HEK293T (cell line): ENCODE data around the gene KLK1.

ENCODE experiments used
- CTCF ChIA-PET: fragments of 350-600 bp; formaldehyde crosslinking; extraction: SDS; loops from one replicate; lab custom pipeline; 2021; ENCODE audit warnings: antibody characterized with exemption, inconsistent platforms; lab: Yijun Ruan, JAX
- POLR2A ChIA-PET: fragments of 350-600 bp; formaldehyde crosslinking; extraction: SDS; loops from one replicate; lab custom pipeline; 2020; ENCODE audit warnings: antibody characterized with exemption, inconsistent platforms; lab: Yijun Ruan, JAX
- DNase-seq: peaks from one replicate; pipeline ENCODE4 v3.0.0; 2012; ENCODE audit warnings: mixed read lengths; ENCODE audit errors: extremely low spot score
- ARNT ChIP-seq: fragments of 450-650 bp; IDR thresholded peaks from 2 replicates; pipeline ENCODE4 v1.6.1; 2017; ENCODE audit warnings: mild to moderate bottlenecking
- BHLHE40 ChIP-seq: fragments of 450-650 bp; IDR thresholded peaks from 2 replicates; pipeline ENCODE4 v1.6.1; 2016; ENCODE audit warnings: mild to moderate bottlenecking, moderate library complexity, borderline replicate concordance
- CTBP1 ChIP-seq: fragments of 450-650 bp; IDR thresholded peaks from 2 replicates; pipeline ENCODE4 v1.6.1; 2016; ENCODE audit warnings: borderline replicate concordance
- ELF4 ChIP-seq: fragments of 450-650 bp; IDR thresholded peaks from 2 replicates; pipeline ENCODE4 v1.6.1; 2017; ENCODE audit warnings: antibody characterized with exemption
- FOXA1 ChIP-seq: fragments of 450-650 bp; IDR thresholded peaks from 2 replicates; pipeline ENCODE4 v1.6.1; 2016; ENCODE audit warnings: mild to moderate bottlenecking
- FOXK2 ChIP-seq: fragments of 450-650 bp; IDR thresholded peaks from 2 replicates; pipeline ENCODE4 v1.6.1; 2016; ENCODE audit warnings: mild to moderate bottlenecking
- FOXM1 ChIP-seq: fragments of 450-650 bp; IDR thresholded peaks from 2 replicates; pipeline ENCODE4 v1.6.1; 2017; ENCODE audit warnings: mild to moderate bottlenecking, borderline replicate concordance
- HDGF ChIP-seq: fragments of 450-650 bp; IDR thresholded peaks from 2 replicates; pipeline ENCODE4 v1.6.1; 2017; ENCODE audit warnings: antibody characterized with exemption, borderline replicate concordance
- L3MBTL2 ChIP-seq: fragments of 450-650 bp; conservative IDR thresholded peaks from 2 replicates; pipeline ENCODE4 v1.6.1; 2016; ENCODE audit warnings: mild to moderate bottlenecking
- LEF1 ChIP-seq: fragments of 450-650 bp; IDR thresholded peaks from 2 replicates; pipeline ENCODE4 v1.6.1; 2017; ENCODE audit warnings: mild to moderate bottlenecking, borderline replicate concordance
- NFRKB ChIP-seq: fragments of 450-650 bp; IDR thresholded peaks from 2 replicates; pipeline ENCODE4 v1.6.1; 2016; ENCODE audit warnings: mild to moderate bottlenecking, moderate library complexity
- SP1 ChIP-seq: fragments of 450-650 bp; IDR thresholded peaks from 2 replicates; pipeline ENCODE4 v1.6.1; 2017
- SUZ12 ChIP-seq: fragments of 450-650 bp; IDR thresholded peaks from 2 replicates; pipeline ENCODE4 v1.6.1; 2016; ENCODE audit warnings: mild to moderate bottlenecking
- TARDBP ChIP-seq: fragments of 450-650 bp; IDR thresholded peaks from 2 replicates; pipeline ENCODE4 v1.6.1; 2016
- ZNF384 ChIP-seq: fragments of 450-650 bp; IDR thresholded peaks from 2 replicates; pipeline ENCODE4 v1.6.1; 2016
- TF ChIP-seq, protein P1 (sequence below): fragments of 450-650 bp; IDR thresholded peaks from 2 replicates; pipeline ENCODE4 v1.6.1; 2016

KLK1 gene

DNA sequence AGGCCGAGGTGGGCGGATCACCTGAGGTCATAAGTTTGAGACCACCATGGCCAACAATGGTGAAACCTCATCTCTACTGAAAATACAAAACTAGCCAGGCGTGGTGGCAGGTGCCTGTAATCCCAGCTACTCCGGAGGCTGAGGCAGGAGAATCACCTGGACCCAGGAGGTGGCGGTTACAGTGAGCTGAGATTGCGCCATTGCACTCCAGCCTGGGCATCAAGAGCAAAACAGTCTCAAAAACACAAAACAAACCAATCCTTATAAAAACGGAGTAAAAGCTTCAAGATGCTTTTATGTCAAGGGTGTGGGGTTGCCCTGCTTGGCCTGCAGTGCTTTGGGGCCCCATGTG lies 26.2 kb downstream of the KLK1 start:
- ChIA-PET POLR2A (interaction anchor here (1.5 kb wide), 1 partner anchor 57 kb away, joined by 3 read pairs; the partner anchor contains the start of gene KLK3), CTCF (no interaction called here)
- TF ChIP-seq NFRKB (no peak), SP1 (no peak), ARNT (no peak), HDGF (no peak), FOXA1 (no peak)
- no peak for DNase-seq

DNA sequence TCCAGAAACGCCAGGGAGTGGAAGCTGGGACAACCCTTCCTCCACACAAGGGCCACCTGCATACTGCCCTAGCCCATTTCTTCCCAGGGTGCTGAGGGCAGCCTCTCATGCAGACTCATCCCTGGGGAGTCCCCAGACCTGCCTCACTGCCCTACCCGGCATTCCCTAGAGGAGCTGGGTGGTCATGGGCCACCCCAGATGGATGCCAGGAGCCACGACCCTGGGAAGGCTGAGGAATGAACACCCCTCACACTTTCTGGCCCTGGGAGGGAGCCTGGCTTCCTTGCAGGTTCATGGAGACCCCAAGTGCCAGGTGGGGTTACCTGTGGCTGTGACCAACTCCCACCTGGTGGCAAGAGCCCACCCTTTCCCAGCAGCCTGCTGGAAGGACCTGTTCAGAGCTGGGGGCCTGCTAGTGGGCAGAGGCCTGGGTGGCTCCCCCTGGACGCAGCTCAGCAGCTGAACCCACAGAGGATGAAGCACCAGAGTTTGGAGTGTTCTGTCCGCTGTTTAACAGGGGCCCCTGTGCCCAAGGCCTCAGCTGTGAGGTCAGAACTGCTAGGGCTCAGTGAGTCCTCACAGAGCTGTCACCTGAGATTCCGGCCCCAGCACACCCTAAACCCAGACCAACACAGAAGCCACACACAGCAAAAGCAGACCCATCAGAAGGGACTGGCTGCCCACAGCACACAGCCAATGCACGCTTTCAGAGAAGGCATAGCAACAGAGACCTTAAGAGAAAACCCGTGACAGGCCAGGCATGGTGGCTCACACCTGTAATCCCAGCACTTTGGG lies 26.8 kb downstream of the KLK1 start:
- ChIA-PET POLR2A (interaction anchor here (1.0 to 4.8 kb wide), 5 partner anchors 7 to 125 kb away, joined by 3 to 46 read pairs (median 5); partner anchors contain the start of gene KLK3), CTCF (interaction anchor here (0.7 to 1.5 kb wide), 6 partner anchors 8 to 220 kb away, joined by 3 to 5 read pairs (median 3); no protein-coding TSS in a partner anchor)
- TF ChIP-seq ARNT (no peak), HDGF (no peak), FOXM1 (no peak), L3MBTL2 (no peak), NFRKB (no peak), SUZ12 (no peak), FOXA1 (no peak), FOXK2 (no peak), BHLHE40 (no peak)
- no peak for DNase-seq

DNA sequence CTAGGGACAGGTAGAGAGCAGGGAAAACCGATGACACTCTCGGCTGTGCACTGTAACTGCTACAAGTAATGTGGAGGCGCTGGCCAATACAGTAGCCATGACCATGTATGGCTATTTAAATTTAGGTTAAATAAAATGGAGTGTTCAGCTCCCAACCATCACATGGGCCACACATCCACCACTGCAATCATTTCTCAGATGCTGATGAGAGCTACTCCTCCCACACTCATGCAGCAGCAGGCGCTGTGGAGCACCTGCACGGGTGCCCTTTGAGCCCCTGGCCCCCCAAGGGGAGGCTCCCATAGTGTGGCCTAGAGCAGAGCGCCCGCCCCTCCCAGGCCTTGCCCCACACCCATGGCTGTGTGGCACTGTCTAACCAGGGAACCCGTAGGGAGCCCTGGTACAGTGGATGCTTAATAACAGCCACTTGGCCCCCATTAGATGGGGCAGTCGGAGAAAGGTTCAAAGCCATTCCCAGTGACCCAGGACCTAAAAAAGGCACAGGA lies 27.4 kb downstream of the KLK1 start:
- CTCF ChIA-PET, result interaction anchor here (0.7 to 1.5 kb wide), 8 partner anchors 9 to 628 kb away, joined by 3 to 5 read pairs (median 3); no protein-coding TSS in a partner anchor
- POLR2A ChIA-PET, result interaction anchor here (1.0 to 4.8 kb wide), 8 partner anchors 8 to 125 kb away, joined by 3 to 46 read pairs (median 5); partner anchors contain the start of gene KLK3

DNA sequence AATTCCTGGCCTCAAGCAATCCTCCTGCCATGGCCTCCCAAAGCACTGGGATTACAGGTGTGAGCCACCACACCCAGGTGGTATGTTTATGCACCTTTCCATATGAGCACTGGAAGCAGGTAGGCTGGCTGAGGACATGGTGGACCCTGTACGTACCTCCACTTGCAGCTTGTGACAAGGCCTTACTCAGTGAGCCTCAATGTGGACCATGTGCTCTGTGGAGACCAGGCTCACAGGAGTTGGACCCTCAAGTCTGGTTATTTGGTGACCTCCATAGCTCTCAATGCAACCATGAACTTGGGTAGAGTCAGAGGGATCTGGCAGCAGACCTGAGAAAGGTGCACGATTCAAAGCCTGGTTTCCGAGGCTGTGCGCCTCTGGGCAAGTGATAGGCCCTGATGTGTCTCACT lies 27.9 kb downstream of the KLK1 start:
- TF ChIP-seq, protein P1, sequence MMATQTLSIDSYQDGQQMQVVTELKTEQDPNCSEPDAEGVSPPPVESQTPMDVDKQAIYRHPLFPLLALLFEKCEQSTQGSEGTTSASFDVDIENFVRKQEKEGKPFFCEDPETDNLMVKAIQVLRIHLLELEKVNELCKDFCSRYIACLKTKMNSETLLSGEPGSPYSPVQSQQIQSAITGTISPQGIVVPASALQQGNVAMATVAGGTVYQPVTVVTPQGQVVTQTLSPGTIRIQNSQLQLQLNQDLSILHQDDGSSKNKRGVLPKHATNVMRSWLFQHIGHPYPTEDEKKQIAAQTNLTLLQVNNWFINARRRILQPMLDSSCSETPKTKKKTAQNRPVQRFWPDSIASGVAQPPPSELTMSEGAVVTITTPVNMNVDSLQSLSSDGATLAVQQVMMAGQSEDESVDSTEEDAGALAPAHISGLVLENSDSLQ, result no peak
- TF ChIP-seq NFRKB, result no peak
- no peak for TF ChIP-seq SP1
- no peak for TF ChIP-seq FOXK2
- TF ChIP-seq HDGF, result no peak
- no peak for TF ChIP-seq SUZ12
- TF ChIP-seq LEF1, result no peak
- no peak for TF ChIP-seq ZNF384
- no peak for TF ChIP-seq ARNT
- no peak for TF ChIP-seq FOXM1
- no peak for TF ChIP-seq ELF4
- no peak for TF ChIP-seq CTBP1
- no peak for TF ChIP-seq TARDBP
- no peak for TF ChIP-seq BHLHE40
- no peak for TF ChIP-seq FOXA1
- no peak for TF ChIP-seq L3MBTL2
- ChIA-PET POLR2A (interaction anchor here (0.7 to 4.8 kb wide), 11 partner anchors 9 to 126 kb away, joined by 3 to 46 read pairs (median 4); partner anchors contain the start of gene KLK3), CTCF (interaction anchor here (0.7 to 1.5 kb wide), 6 partner anchors 10 to 628 kb away, joined by 3 to 5 read pairs (median 3); no protein-coding TSS in a partner anchor)
- no peak for DNase-seq

More for the DNA sequence above, 27.4 kb downstream of the KLK1 start:
- TF ChIP-seq NFRKB (no peak), CTBP1 (no peak), ZNF384 (no peak)
- DNase-seq, result no peak

DNA sequence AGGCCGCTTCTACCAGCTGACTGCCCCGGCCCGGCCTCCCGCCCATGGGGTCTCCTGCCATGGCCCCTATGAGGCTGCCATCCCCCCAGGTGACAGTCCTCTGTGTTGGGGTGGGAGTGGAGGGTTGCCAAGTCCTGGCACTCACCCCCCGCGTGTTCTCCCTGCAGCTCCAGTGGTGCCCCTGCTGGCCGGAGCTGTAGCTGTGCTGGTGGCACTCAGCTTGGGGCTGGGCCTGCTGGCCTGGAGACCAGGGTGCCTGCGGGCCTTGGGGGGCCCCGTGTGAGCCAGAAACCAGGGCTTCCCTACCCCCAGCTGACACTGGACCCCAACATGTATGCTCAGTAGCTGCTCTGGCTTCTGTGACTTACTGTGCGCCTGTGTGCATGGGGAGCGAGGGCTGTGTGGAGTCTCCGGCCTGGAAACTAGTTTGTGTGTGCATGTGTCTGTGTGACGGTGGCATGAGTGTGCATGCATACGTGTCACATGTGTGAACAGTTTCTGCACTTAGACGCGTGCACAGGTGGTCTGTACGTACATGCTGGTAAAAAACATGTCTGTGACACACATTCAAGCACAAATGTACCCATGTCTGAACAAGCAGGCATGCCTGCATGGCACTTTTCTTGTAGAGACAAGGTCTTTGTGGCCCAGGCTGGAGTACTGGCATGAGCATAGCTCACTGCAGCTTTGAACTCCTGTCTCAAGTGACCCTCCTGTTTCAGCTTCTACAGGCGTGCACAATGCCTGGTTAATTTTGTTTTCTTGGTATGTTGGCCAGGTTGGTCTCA lies 28.5 kb downstream of the KLK1 start:
- ChIA-PET CTCF (interaction anchor here (0.7 to 1.3 kb wide), 4 partner anchors 10 to 627 kb away, joined by 3 to 4 read pairs (median 3); no protein-coding TSS in a partner anchor), POLR2A (interaction anchor here (0.7 to 4.8 kb wide), 10 partner anchors 9 to 126 kb away, joined by 3 to 46 read pairs (median 4); partner anchors contain the start of gene KLK3)
- TF ChIP-seq HDGF (peak; percentile 19; the same call in 1 of the 2 replicates), FOXM1 (no peak)
- DNase-seq, result no peak

DNA sequence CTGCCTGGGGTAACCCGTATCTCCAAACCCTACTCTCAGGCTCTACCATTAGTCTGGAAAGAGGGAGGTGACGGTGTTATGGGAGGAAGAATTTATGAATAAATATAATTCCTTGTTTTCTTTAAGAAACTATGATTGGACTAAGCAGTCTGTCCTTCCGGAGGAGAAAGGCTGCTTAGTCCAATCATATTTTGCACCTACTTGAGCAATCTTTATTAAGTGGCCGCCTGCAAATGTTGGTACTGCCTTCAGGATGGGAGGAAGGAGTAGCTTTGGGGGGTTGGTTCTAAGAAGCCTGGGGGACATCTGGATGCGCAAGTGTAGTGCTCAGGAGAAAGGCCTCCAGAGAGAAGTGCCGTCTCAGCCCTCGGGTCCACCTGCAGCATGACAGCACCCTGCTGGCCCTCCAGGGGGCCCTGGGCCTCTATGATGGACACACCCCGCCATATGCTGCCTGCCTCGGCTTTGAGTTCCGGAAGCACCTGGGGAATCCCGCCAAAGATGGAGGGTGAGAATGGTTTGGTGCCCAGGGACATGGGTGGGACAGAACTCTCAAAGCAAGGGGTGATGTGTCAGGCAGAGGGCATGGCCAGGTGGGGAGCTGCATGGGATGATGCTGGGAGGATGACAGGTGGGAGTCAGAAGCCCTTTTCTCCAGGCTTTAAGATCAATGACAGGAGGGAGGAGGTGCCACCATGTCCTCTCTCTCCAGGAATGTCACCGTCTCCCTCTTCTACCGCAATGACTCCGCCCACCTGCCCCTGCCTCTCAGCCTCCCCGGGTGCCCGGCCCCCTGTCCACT lies 29.3 kb downstream of the KLK1 start:
- no peak for DNase-seq
- CTCF ChIA-PET, result no interaction called here
- POLR2A ChIA-PET, result interaction anchor here (1.8 to 4.8 kb wide), 4 partner anchors 10 to 127 kb away, joined by 5 to 46 read pairs (median 10); no protein-coding TSS in a partner anchor
- TF ChIP-seq FOXA1 (no peak), BHLHE40 (no peak), HDGF (no peak), L3MBTL2 (peak; percentile 23; the same call in 1 of the 2 replicates), ZNF384 (no peak), FOXK2 (no peak), SUZ12 (no peak), TARDBP (no peak), LEF1 (0 out of 2 replicates have a peak, but pooled peaks have one; percentile 4), ARNT (no peak), NFRKB (no peak), ELF4 (no peak; the same call in 1 of the 2 replicates), SP1 (no peak)
- TF ChIP-seq, protein P1, result peak; percentile 33; the same call in 1 of the 2 replicates
